GM12878 (cell line): Measurements from ENCODE around the gene DDIT3. TPM values are rescaled to one million over a fixed set of nuclear protein-coding genes. Genes with fewer than 3 reads are reported as not detected.

Experiments
- ATAC-seq: fragments of 200-7000 bp; cut with Tn5 transposase; 3 replicates; pipeline ENCODE4 v1.9.1; 2020; ENCODE audit warnings: mild to moderate bottlenecking, moderate library complexity
- BruUV-seq: library from RNA; stranded (reverse); fragments of 400-500 nt; replicated peaks from 2 replicates; lab custom pipeline; 2021; lab: Mats Ljungman, UMichigan
- CTCF ChIA-PET: fragments of 300-600 bp; sonication (Branson Sonifier 250); formaldehyde crosslinking; extraction: SDS; loops from one replicate; lab custom pipeline; 2021; ENCODE audit warnings: inconsistent platforms; lab: Yijun Ruan, JAX
- POLR2A ChIA-PET: fragments of 350-600 bp; formaldehyde crosslinking; extraction: SDS; loops from one replicate; lab custom pipeline; 2021; ENCODE audit warnings: inconsistent platforms; lab: Charles Lee
- RAD21 ChIA-PET: fragments of 300-600 bp; sonication (Branson Sonifier 250); formaldehyde crosslinking; loops from one replicate; lab custom pipeline; 2023; ENCODE audit warnings: antibody characterized with exemption; ENCODE audit not compliant: unreplicated experiment; lab: Charles Lee
- SMC1A ChIA-PET: fragments of 300-600 bp; sonication (Branson Sonifier 250); formaldehyde crosslinking; loops from one replicate; lab custom pipeline; 2023; ENCODE audit not compliant: unreplicated experiment, uncharacterized antibody; lab: Charles Lee
- DNase-seq: peaks from one replicate; pipeline ENCODE4 v3.0.0-alpha.2; 2011; ENCODE audit warnings: low read depth, low spot score
- FAIRE-seq: peaks from 3 replicates; lab custom pipeline; 2011; peaks lifted over from hg19 to GRCh38; lab: Jason Lieb, UNC
- H2AFZ ChIP-seq: 2 replicates; pipeline ENCODE4 v1.6.0; 2011; ENCODE audit warnings: low read depth, low read length, control low read depth; ENCODE audit not compliant: control insufficient read depth
- H3K27ac ChIP-seq: 2 replicates; pipeline ENCODE4 v1.5.1; 2011; ENCODE audit warnings: control low read depth; ENCODE audit not compliant: control insufficient read depth, insufficient read depth
- H3K27me3 ChIP-seq, 2 experiments: replicated peaks in 1 of 2; 2 replicates each; pipeline versions ENCODE4 v1.6.0 to v1.6.1; 2011; ENCODE audit warnings: low read length in 1 of 2; ENCODE audit not compliant: control insufficient read depth in 2 of 2, insufficient read depth in 2 of 2
- H3K36me3 ChIP-seq, 2 experiments: 2 replicates each; pipeline ENCODE4 v1.5.1; 2011; ENCODE audit warnings: low read length in 1 of 2; ENCODE audit not compliant: control insufficient read depth in 2 of 2, insufficient read depth in 2 of 2
- H3K4me1 ChIP-seq: 2 replicates; pipeline ENCODE4 v1.6.1; 2011; ENCODE audit warnings: mild to moderate bottlenecking, low read length, moderate library complexity, mixed read lengths; ENCODE audit not compliant: control insufficient read depth, insufficient read depth
- H3K4me2 ChIP-seq: 2 replicates; pipeline ENCODE4 v1.6.0; 2011; ENCODE audit warnings: control low read depth; ENCODE audit not compliant: control insufficient read depth, insufficient read depth
- H3K4me3 ChIP-seq: fragments of 200-600 bp; sonication (generic); 2 replicates; pipeline ENCODE4 v1.5.1; 2016
- H3K79me2 ChIP-seq: 2 replicates; pipeline ENCODE4 v1.6.0; 2011; ENCODE audit warnings: low read length; ENCODE audit not compliant: control insufficient read depth, insufficient read depth
- H3K9ac ChIP-seq: 2 replicates; pipeline ENCODE4 v1.8.0; 2011; ENCODE audit warnings: low read length, control low read depth, mixed read lengths; ENCODE audit not compliant: control insufficient read depth, insufficient read depth
- H3K9me3 ChIP-seq: replicated peaks from 3 replicates; pipeline ENCODE4 v1.5.1; 2011; ENCODE audit warnings: mild to moderate bottlenecking, low read length; ENCODE audit not compliant: control insufficient read depth, insufficient read depth
- H4K20me1 ChIP-seq: 2 replicates; pipeline ENCODE4 v1.6.0; 2011; ENCODE audit not compliant: control insufficient read depth, insufficient read depth
- BACH1 ChIP-seq: fragments of 450-650 bp; IDR thresholded peaks from 2 replicates; pipeline ENCODE4 v1.6.1; 2017; ENCODE audit warnings: mild to moderate bottlenecking, borderline replicate concordance
- CREM ChIP-seq: IDR thresholded peaks from 2 replicates; pipeline ENCODE4 v1.6.1; 2014; ENCODE audit warnings: antibody characterized with exemption, low read depth
- EED ChIP-seq: sonication (generic); IDR thresholded peaks from 2 replicates; pipeline ENCODE4 v1.6.1; 2016; ENCODE audit warnings: antibody characterized with exemption, low read depth
- EGR1 ChIP-seq, 2 experiments: IDR thresholded peaks; 1 replicate in 1 of 2; 2 replicates in 1 of 2; pipeline ENCODE4 v1.6.1; 2011 to 2012; ENCODE audit warnings: low read depth in 2 of 2, low read length in 2 of 2, borderline replicate concordance in 1 of 2, mild to moderate bottlenecking in 1 of 2, moderate library complexity in 1 of 2
- FOXM1 ChIP-seq: IDR thresholded peaks from 2 replicates; pipeline ENCODE4 v1.6.1; 2012; ENCODE audit warnings: low read depth, mild to moderate bottlenecking, inconsistent platforms, low read length, moderate library complexity
- LARP7 ChIP-seq: fragments of 450-650 bp; IDR thresholded peaks from 2 replicates; pipeline ENCODE4 v1.6.1; 2017; ENCODE audit warnings: mild to moderate bottlenecking
- MEF2A ChIP-seq: IDR thresholded peaks from 2 replicates; pipeline ENCODE4 v1.6.1; 2011; ENCODE audit warnings: low read depth, mild to moderate bottlenecking, low read length, moderate library complexity; ENCODE audit not compliant: insufficient read depth
- MEF2B ChIP-seq: fragments of 450-650 bp; IDR thresholded peaks from 2 replicates; pipeline ENCODE4 v1.6.1; 2018; ENCODE audit warnings: mild to moderate bottlenecking, moderate library complexity; ENCODE audit not compliant: partially characterized antibody, poor library complexity, severe bottlenecking
- MYB ChIP-seq: fragments of 150-350 bp; IDR thresholded peaks from 2 replicates; pipeline ENCODE4 v1.6.1; 2014; ENCODE audit warnings: mild to moderate bottlenecking, low read depth, low read length, borderline replicate concordance
- RUNX3 ChIP-seq: IDR thresholded peaks from 2 replicates; pipeline ENCODE4 v1.6.1; 2012; ENCODE audit warnings: low read length, inconsistent platforms
- SMAD1 ChIP-seq: fragments of 450-650 bp; IDR thresholded peaks from 2 replicates; pipeline ENCODE4 v1.6.1; 2018; ENCODE audit warnings: mild to moderate bottlenecking, low read depth; ENCODE audit not compliant: partially characterized antibody
- SMAD5 ChIP-seq: IDR thresholded peaks from 2 replicates; pipeline ENCODE4 v1.6.1; 2016; ENCODE audit warnings: antibody characterized with exemption, low read depth
- SMARCA5 ChIP-seq: fragments of 450-650 bp; IDR thresholded peaks from 2 replicates; pipeline ENCODE4 v1.6.1; 2017; ENCODE audit warnings: mild to moderate bottlenecking
- SPI1 ChIP-seq: IDR thresholded peaks from 2 replicates; pipeline ENCODE4 v1.6.1; 2011; ENCODE audit warnings: low read depth, mild to moderate bottlenecking, low read length, moderate library complexity, borderline replicate concordance; ENCODE audit not compliant: insufficient read depth
- STAT3 ChIP-seq: IDR thresholded peaks from 2 replicates; pipeline ENCODE4 v1.6.1; 2011; ENCODE audit warnings: low read depth, low read length, improper control_type of control experiment
- ZNF217 ChIP-seq: fragments of 450-650 bp; IDR thresholded peaks from 2 replicates; pipeline ENCODE4 v1.6.1; 2017; ENCODE audit warnings: antibody characterized with exemption, mild to moderate bottlenecking
- ZNF24 ChIP-seq: fragments of 450-650 bp; IDR thresholded peaks from 2 replicates; pipeline ENCODE4 v1.6.1; 2017; ENCODE audit warnings: antibody characterized with exemption, mild to moderate bottlenecking
- WGBS: methylation state at CpG from one replicate; pipeline ENCODE4 v1.1.6; 2016; ENCODE audit warnings: low lambda C conversion rate; ENCODE audit not compliant: insufficient replicate concordance, insufficient coverage; ENCODE audit errors: missing lambda C conversion rate; 5-methylcytosine and 5-hydroxymethylcytosine counted together
- in situ Hi-C: fragments of 300-500 bp; cut with MboI; formaldehyde crosslinking; loops from 9 replicates; pipeline ENCODE4 v1.14.3; 2018; ENCODE audit warnings: mixed read lengths
- intact Hi-C: fragments of 100-400 bp; cut with micrococcal nuclease; formaldehyde crosslinking; loops from one replicate; pipeline ENCODE4 v1.14.2; 2022; ENCODE audit not compliant: unreplicated experiment
- polyA plus RNA-seq, 11 experiments: library from polyadenylated mRNA; depleted of rRNA in 4 of 11; unstranded in 6 of 11; stranded (reverse) in 5 of 11; fragments of >200 nt; fragmentation: Nextera tagmentation in 4 of 11; fragmentation: Illumina TruSeq in 1 of 11; extraction: Ambion mirVana in 4 of 11; extraction: Trizol in 1 of 11; gene quantifications; 1 replicate in 1 of 11; 2 replicates in 10 of 11; pipeline versions ENCODE4 v1.2.1 to v1.2.3, GENCODE V29; 2011 to 2016; ENCODE audit warnings: inconsistent platforms in 2 of 11, missing spikeins in 2 of 11, low read depth in 1 of 11
- total RNA-seq, 4 experiments: library from RNA; depleted of rRNA in 3 of 4; stranded (reverse); fragments of >200 nt in 3 of 4; fragmentation: Illumina TruSeq in 1 of 4; extraction: Trizol in 1 of 4; gene quantifications; 2 replicates each; pipeline versions ENCODE4 v1.2.1 to v1.2.3, GENCODE V29; 2013 to 2021

DDIT3 gene
- total and polyA plus RNA-seq, 10 of the 15 experiments (the other 5 are each of a cell fraction or from before 2014, with no cell fraction given), result 9.2 to 28.9 (median 15.5) TPM

DNA sequence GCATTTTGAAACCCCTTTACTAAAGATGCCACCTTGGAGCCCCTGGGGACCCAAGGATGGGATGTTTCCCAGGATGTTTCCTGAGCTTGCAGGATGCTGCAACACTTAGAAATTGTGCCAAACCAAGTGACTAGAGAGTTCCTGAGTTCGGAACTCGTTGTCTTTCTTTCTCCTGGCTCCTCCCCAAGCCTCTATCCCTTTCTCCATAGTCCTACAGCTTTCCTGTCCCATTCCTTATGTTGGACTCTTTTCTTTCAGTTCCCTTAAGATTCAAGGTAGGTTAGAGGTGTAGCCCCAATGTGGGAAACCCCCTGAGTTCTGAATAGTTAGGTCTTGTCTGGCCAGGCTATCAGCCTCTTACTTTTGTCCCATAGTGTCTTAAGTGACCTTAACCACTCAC lies 28.2 kb upstream of the DDIT3 start:
- no peak overlapping the region for H3K4me2 ChIP-seq
- intact Hi-C loops, result no loop called here

DNA sequence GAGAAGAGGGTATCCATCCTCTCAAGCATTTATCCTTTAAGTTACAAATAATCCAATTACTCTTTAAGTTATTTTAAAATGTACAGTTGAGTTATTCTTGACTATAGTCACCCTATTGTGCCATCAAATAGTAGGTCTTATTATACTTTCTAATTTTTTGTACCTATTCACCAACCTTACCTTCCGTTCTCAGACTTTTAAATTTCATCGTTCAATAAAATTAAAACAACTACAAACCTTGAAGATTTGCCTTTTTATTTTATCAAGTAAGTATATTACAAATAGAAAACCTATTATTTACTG lies 27.6 kb upstream of the DDIT3 start:
- peaks cover 19% of the 10 kb centered on the region for H3K79me2 ChIP-seq
- FAIRE-seq, result no peak
- peaks cover 0 to under 1% of the 10 kb centered on the region in 2 experiments; a peak in 2 of 4 replicates for H3K27me3 ChIP-seq
- intact Hi-C loops, result no loop called here
- H3K9me3 ChIP-seq, result no peaks in the 10 kb centered on the region
- ChIA-PET POLR2A (no interaction called here), CTCF (no interaction called here), SMC1A (no interaction called here), RAD21 (no interaction called here)
- H3K4me2 ChIP-seq, result no peak overlapping the region
- no TSS peak for BruUV-seq
- peaks cover 9% of the 10 kb centered on the region; the same call in 1 of the 2 replicates for H3K4me1 ChIP-seq
- no peak for TF ChIP-seq SMARCA5
- TF ChIP-seq BACH1, result no peak
- no peak for TF ChIP-seq LARP7
- no peak for TF ChIP-seq STAT3
- no peak for TF ChIP-seq SMAD5
- H3K36me3 ChIP-seq, result no peaks in the 10 kb centered on the region
- H3K4me3 ChIP-seq, result no peak overlapping the region
- H3K9ac ChIP-seq, result no peak overlapping the region
- WGBS, result 91% methylated on average over 2 of the region's 2 CpGs
- in situ Hi-C loops, result no loop called here
- no peak for ATAC-seq
- no peaks in the 10 kb centered on the region for H4K20me1 ChIP-seq
- DNase-seq, result no peak
- no peak overlapping the region for H3K27ac ChIP-seq
- no peak overlapping the region for H2AFZ ChIP-seq

More for the DNA sequence above, 28.2 kb upstream of the DDIT3 start:
- FAIRE-seq (no peak), ATAC-seq (no peak), DNase-seq (no peak)
- H3K4me3 ChIP-seq, result no peak overlapping the region
- WGBS, result 44% methylated on average over 2 of the region's 2 CpGs
- peaks cover 19% of the 10 kb centered on the region for H3K79me2 ChIP-seq
- no peak overlapping the region for H3K9ac ChIP-seq
- no TSS peak for BruUV-seq
- no peaks in the 10 kb centered on the region for H4K20me1 ChIP-seq
- H2AFZ ChIP-seq, result no peak overlapping the region
- peaks cover 9% of the 10 kb centered on the region; the same call in 1 of the 2 replicates for H3K4me1 ChIP-seq
- no peaks in the 10 kb centered on the region for H3K36me3 ChIP-seq
- H3K27ac ChIP-seq, result no peak overlapping the region
- peaks cover 0 to 1% of the 10 kb centered on the region in 2 experiments; a peak in 2 of 4 replicates for H3K27me3 ChIP-seq
- CTCF ChIA-PET, result no interaction called here
- POLR2A ChIA-PET, result no interaction called here
- TF ChIP-seq EED (no peak), FOXM1 (no peak), CREM (no peak), EGR1 (IDR thresholded peaks at IDR 0.05; ENCODE audit: borderline replicate concordance in 1 of 2, low read depth in 2 of 2, low read length in 2 of 2) (no peak), MEF2A (no peak), RUNX3 (no peak), MYB (no peak), MEF2B (no peak), ZNF217 (no peak), SMAD1 (no peak), ZNF24 (no peak), SPI1 (no peak)
- H3K9me3 ChIP-seq, result no peaks in the 10 kb centered on the region
- SMC1A ChIA-PET, result interaction anchor here (0.6 kb wide), 1 partner anchor 867 kb away, joined by 4 read pairs; no protein-coding TSS in a partner anchor
- RAD21 ChIA-PET, result interaction anchor here (0.6 to 1.0 kb wide), 2 partner anchors 25 to 88 kb away, joined by 3 read pairs; no protein-coding TSS in a partner anchor
- in situ Hi-C loops, result no loop called here
